Measurements from ENCODE around the gene EPB41L3. TPM values are rescaled to one million over a fixed set of nuclear protein-coding genes. Genes with fewer than 3 reads are reported as not detected.

The EPB41L3 gene
- total and polyA plus RNA-seq, 8 donors, result 30.0 to 98.7 (median 44.3) TPM

- TF ChIP-seq CTCF (IDR thresholded peaks at IDR 0.05), result no peak
- Histone ChIP-seq H3K27ac (peak overlapping the region; percentile 69), H3K4me3 (peak overlapping the region; percentile 36 to 54), H3K36me3 (no peaks in the 10 kb centered on the region), H3K9me3 (no peaks in the 10 kb centered on the region), H3K4me1 (peaks cover 0 to 27% of the 10 kb centered on the region in 2 donors), H3K27me3 (peaks cover 0 to 39% of the 10 kb centered on the region in 2 donors)
- ATAC-seq (peak; percentile 40), DNase-seq (peak in 3 of 4 donors; percentile 26 to 78 (median 37))
- intact Hi-C loops (cut with DNase I), result no loop called here
These were observed 639 bp downstream of the EPB41L3 start for GRCh38 chr18:5543036-5543680.

- peak overlapping the region; percentile 69 for H3K27ac ChIP-seq
These were observed 1.2 kb downstream of the EPB41L3 start for GRCh38 chr18:5542515-5543035.

GRCh38 chr18:5541644-5542043 lies 2.2 kb downstream of the EPB41L3 start:
- H3K4me1 ChIP-seq, result peaks cover 0 to 27% of the 10 kb centered on the region in 2 donors
- ATAC-seq, result no peak
- TF ChIP-seq CTCF (IDR thresholded peaks at IDR 0.05), result no peak
- H3K36me3 ChIP-seq, result no peaks in the 10 kb centered on the region
- peaks cover 0 to 39% of the 10 kb centered on the region in 2 donors for H3K27me3 ChIP-seq
- no peak overlapping the region for H3K27ac ChIP-seq
- intact Hi-C loops (cut with DNase I), result no loop called here
- peak overlapping the region in 1 of 2 donors; percentile 54 for H3K4me3 ChIP-seq
- no peaks in the 10 kb centered on the region for H3K9me3 ChIP-seq
- no peak for DNase-seq

More at GRCh38 chr18:5542515-5543035, 1.2 kb downstream of the EPB41L3 start:
- peak in 3 of 4 donors; percentile 18 to 48 (median 33) for DNase-seq
- peak; percentile 8 for ATAC-seq
- peaks cover 0 to 27% of the 10 kb centered on the region in 2 donors for H3K4me1 ChIP-seq
- H3K4me3 ChIP-seq, result peak overlapping the region; percentile 36 to 54
- no peaks in the 10 kb centered on the region for H3K9me3 ChIP-seq
- no peak for TF ChIP-seq CTCF (IDR thresholded peaks at IDR 0.05)
- intact Hi-C loops (cut with DNase I), result no loop called here
- no peaks in the 10 kb centered on the region for H3K36me3 ChIP-seq
- H3K27me3 ChIP-seq, result peaks cover 0 to 39% of the 10 kb centered on the region in 2 donors

GRCh38 chr18:5539391-5539790 lies 4.4 kb downstream of the EPB41L3 start:
- no peak for TF ChIP-seq CTCF (IDR thresholded peaks at IDR 0.05)
- Histone ChIP-seq H3K4me1 (peaks cover 0 to 19% of the 10 kb centered on the region in 2 donors), H3K27ac (no peak overlapping the region), H3K4me3 (no peak overlapping the region), H3K27me3 (peaks cover 0 to 31% of the 10 kb centered on the region in 2 donors), H3K9me3 (no peaks in the 10 kb centered on the region), H3K36me3 (no peaks in the 10 kb centered on the region)
- no peak for DNase-seq
- no peak for ATAC-seq
- intact Hi-C loops (cut with DNase I), result no loop called here

GRCh38 chr18:5538544-5538943 lies 5.3 kb downstream of the EPB41L3 start:
- H3K27ac ChIP-seq, result no peak overlapping the region
- no peak overlapping the region for H3K4me3 ChIP-seq
- no peak for DNase-seq
- no peaks in the 10 kb centered on the region for H3K9me3 ChIP-seq
- H3K36me3 ChIP-seq, result no peaks in the 10 kb centered on the region
- no peak for TF ChIP-seq CTCF (IDR thresholded peaks at IDR 0.05)
- H3K27me3 ChIP-seq, result peaks cover 0 to 23% of the 10 kb centered on the region in 2 donors
- ATAC-seq, result no peak
- peaks cover 0 to 10% of the 10 kb centered on the region in 2 donors for H3K4me1 ChIP-seq
- intact Hi-C loops (cut with DNase I), result no loop called here

All from left lung (tissue), 10 donors.